ENCODE data around the gene BBX. TPM values are rescaled to one million over a fixed set of nuclear protein-coding genes. Genes with fewer than 3 reads are reported as not detected.

Gene BBX
- total RNA-seq, 1 experiment from 2014 or later, result 66.8 TPM

- H3K4me3 ChIP-seq (ENCODE audit: low read length), result no peak overlapping the region
- H3K27ac ChIP-seq (ENCODE audit: low read length), result no peak overlapping the region
- TF ChIP-seq, protein P1, sequence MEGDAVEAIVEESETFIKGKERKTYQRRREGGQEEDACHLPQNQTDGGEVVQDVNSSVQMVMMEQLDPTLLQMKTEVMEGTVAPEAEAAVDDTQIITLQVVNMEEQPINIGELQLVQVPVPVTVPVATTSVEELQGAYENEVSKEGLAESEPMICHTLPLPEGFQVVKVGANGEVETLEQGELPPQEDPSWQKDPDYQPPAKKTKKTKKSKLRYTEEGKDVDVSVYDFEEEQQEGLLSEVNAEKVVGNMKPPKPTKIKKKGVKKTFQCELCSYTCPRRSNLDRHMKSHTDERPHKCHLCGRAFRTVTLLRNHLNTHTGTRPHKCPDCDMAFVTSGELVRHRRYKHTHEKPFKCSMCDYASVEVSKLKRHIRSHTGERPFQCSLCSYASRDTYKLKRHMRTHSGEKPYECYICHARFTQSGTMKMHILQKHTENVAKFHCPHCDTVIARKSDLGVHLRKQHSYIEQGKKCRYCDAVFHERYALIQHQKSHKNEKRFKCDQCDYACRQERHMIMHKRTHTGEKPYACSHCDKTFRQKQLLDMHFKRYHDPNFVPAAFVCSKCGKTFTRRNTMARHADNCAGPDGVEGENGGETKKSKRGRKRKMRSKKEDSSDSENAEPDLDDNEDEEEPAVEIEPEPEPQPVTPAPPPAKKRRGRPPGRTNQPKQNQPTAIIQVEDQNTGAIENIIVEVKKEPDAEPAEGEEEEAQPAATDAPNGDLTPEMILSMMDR (conservative IDR thresholded peaks at IDR 0.05; ENCODE audit: low read depth, low read length), result no peak
- TF ChIP-seq EZH2phosphoT487 (IDR thresholded peaks at IDR 0.05; ENCODE audit: borderline replicate concordance, low read length) (no peak), EZH2 (IDR thresholded peaks at IDR 0.05; ENCODE audit: low read length, unreplicated experiment) (no peak)
- H2AFZ ChIP-seq (ENCODE audit: low read length), result no peak overlapping the region
- no peaks in the 10 kb centered on the region for H3F3A ChIP-seq (ENCODE audit: low read length, unreplicated experiment)
- BruUV-seq (replicated peaks), result no TSS peak
- ChIA-PET POLR2A (ENCODE audit: unreplicated experiment) (no interaction called here), CTCF (interaction anchor here (0.8 to 1.8 kb wide), 8 partner anchors 15 to 439 kb away, joined by 3 to 19 read pairs (median 4); no protein-coding TSS in a partner anchor)
- ATAC-seq (no peak), DNase-seq (no peak)
- no peaks in the 10 kb centered on the region for H3K4me1 ChIP-seq (ENCODE audit: insufficient read depth, low read length)
- no peaks in the 10 kb centered on the region for H3K27me3 ChIP-seq (ENCODE audit: low read length)
- no peaks in the 10 kb centered on the region for H3K36me3 ChIP-seq (ENCODE audit: low read depth, low read length)
- no peaks in the 10 kb centered on the region for H3K79me2 ChIP-seq (ENCODE audit: low read length)
- no peak overlapping the region for H3K4me2 ChIP-seq (ENCODE audit: low read length)
- no peaks in the 10 kb centered on the region for H4K20me1 ChIP-seq (ENCODE audit: low read length)
- H3K9me2 ChIP-seq (replicated peaks; ENCODE audit: low read length), result no peaks in the 10 kb centered on the region
- H3K9me3 ChIP-seq (ENCODE audit: low read length), result no peaks in the 10 kb centered on the region
- no peak overlapping the region for H3K9ac ChIP-seq (ENCODE audit: low read length)
- intact Hi-C loops (cut with micrococcal nuclease), result loop anchor here (5.0 to 10.0 kb wide), 4 partner anchors 101 to 879 kb away; no protein-coding TSS in a partner anchor
Measured at GRCh38 chr3:107675233-107675900, 152.6 kb downstream of the BBX start.

- intact Hi-C loops (cut with micrococcal nuclease), result loop anchor here (1.0 to 10.0 kb wide), 5 partner anchors 65 to 878 kb away; no protein-coding TSS in a partner anchor
- Histone ChIP-seq H3F3A (ENCODE audit: low read length, unreplicated experiment) (no peaks in the 10 kb centered on the region), H3K4me3 (ENCODE audit: low read length) (no peak overlapping the region), H3K27ac (ENCODE audit: low read length) (no peak overlapping the region), H3K27me3 (ENCODE audit: low read length) (no peaks in the 10 kb centered on the region), H4K20me1 (ENCODE audit: low read length) (no peaks in the 10 kb centered on the region), H3K9ac (ENCODE audit: low read length) (no peak overlapping the region), H3K36me3 (ENCODE audit: low read depth, low read length) (no peaks in the 10 kb centered on the region), H2AFZ (ENCODE audit: low read length) (no peak overlapping the region), H3K4me2 (ENCODE audit: low read length) (no peak overlapping the region), H3K79me2 (ENCODE audit: low read length) (no peaks in the 10 kb centered on the region), H3K9me3 (ENCODE audit: low read length) (no peaks in the 10 kb centered on the region), H3K9me2 (replicated peaks; ENCODE audit: low read length) (no peaks in the 10 kb centered on the region), H3K4me1 (ENCODE audit: insufficient read depth, low read length) (no peaks in the 10 kb centered on the region)
- TF ChIP-seq, protein P1 (conservative IDR thresholded peaks at IDR 0.05; ENCODE audit: low read depth, low read length), result peak; percentile 76
- TF ChIP-seq EZH2phosphoT487 (IDR thresholded peaks at IDR 0.05; ENCODE audit: borderline replicate concordance, low read length), result no peak
- POLR2A ChIA-PET (ENCODE audit: unreplicated experiment), result no interaction called here
- ATAC-seq (peak; percentile 68), DNase-seq (peak; percentile 72)
- no TSS peak for BruUV-seq (replicated peaks)
- CTCF ChIA-PET, result interaction anchor here (0.6 to 1.8 kb wide), 14 partner anchors 13 to 441 kb away, joined by 3 to 19 read pairs (median 4); no protein-coding TSS in a partner anchor
Measured at GRCh38 chr3:107676469-107677309, 153.9 kb downstream of the BBX start.
